B cell (primary cell): ENCODE measurements around the gene TRAFD1. TPM values are rescaled to one million over a fixed set of nuclear protein-coding genes. Genes with fewer than 3 reads are reported as not detected.

Experiments
- ATAC-seq: fragments of 200-7000 bp; cut with Tn5 transposase; one replicate; pipeline ENCODE4 v1.10.0; 2021; ENCODE audit warnings: low read depth, mild to moderate bottlenecking, moderate number of reproducible peaks, moderate library complexity
- CTCF ChIA-PET: fragments of 350-600 bp; sonication (Branson Sonifier 250); formaldehyde crosslinking; loops from one replicate; lab custom pipeline; 2021; ENCODE audit warnings: antibody characterized with exemption, inconsistent platforms; lab: Charles Lee
- POLR2A ChIA-PET: fragments of 350-600 bp; sonication (Branson Sonifier 250); formaldehyde crosslinking; loops from one replicate; lab custom pipeline; 2021; ENCODE audit warnings: antibody characterized with exemption; lab: Charles Lee
- DNase-seq: peaks from one replicate; pipeline ENCODE4 v3.0.0; 2013
- H2AFZ ChIP-seq: 2 replicates; pipeline ENCODE4 v1.6.1; 2012; ENCODE audit warnings: mild to moderate bottlenecking, low read depth, low read length; ENCODE audit not compliant: insufficient read depth, poor library complexity, severe bottlenecking
- H3K27ac ChIP-seq, 2 donors: 1 replicate in 1 of 2; 2 replicates in 1 of 2; pipeline ENCODE4 v1.5.1; 2012 to 2013; ENCODE audit warnings: low read length in 2 of 2, mild to moderate bottlenecking in 2 of 2, moderate library complexity in 1 of 2
- H3K27me3 ChIP-seq, 4 experiments: fragments of 200-600 bp in 1 of 4; sonication (generic) in 1 of 4; replicated peaks in 1 of 4; 1 replicate in 2 of 4; 2 replicates in 2 of 4; pipeline versions ENCODE4 v1.6.1 to v1.7.0; 2013 to 2016; ENCODE audit warnings: low read length in 3 of 4, mild to moderate bottlenecking in 2 of 4, mixed read lengths in 1 of 4, moderate library complexity in 1 of 4; ENCODE audit not compliant: insufficient read depth in 4 of 4, control insufficient read depth in 3 of 4; ENCODE audit errors: control extremely low read depth in 1 of 4
- H3K36me3 ChIP-seq, 2 experiments: replicated peaks in 1 of 2; 1 replicate in 1 of 2; 2 replicates in 1 of 2; pipeline versions ENCODE4 v1.6.1 to v1.7.1; 2013; ENCODE audit warnings: low read length in 1 of 2; ENCODE audit not compliant: insufficient read depth in 2 of 2, control insufficient read depth in 1 of 2; ENCODE audit errors: control extremely low read depth in 1 of 2, extremely low read depth in 1 of 2
- H3K4me1 ChIP-seq, 2 donors: fragments of 200-600 bp in 1 of 2; sonication (generic) in 1 of 2; 1 replicate in 1 of 2; 2 replicates in 1 of 2; pipeline versions ENCODE4 v1.5.1 to v1.6.1; 2013 to 2017; ENCODE audit warnings: low read length in 2 of 2; ENCODE audit not compliant: control insufficient read depth in 2 of 2, insufficient read depth in 2 of 2
- H3K4me2 ChIP-seq: replicated peaks from 2 replicates; pipeline ENCODE3; 2012; ENCODE audit warnings: mild to moderate bottlenecking, low read depth, low read length; ENCODE audit not compliant: poor library complexity, severe bottlenecking
- H3K4me3 ChIP-seq, 5 experiments: fragments of 200-600 bp in 1 of 5; sonication (generic) in 1 of 5; 1 replicate in 3 of 5; 2 replicates in 2 of 5; pipeline versions ENCODE4 v1.5.1 to v1.7.0; 2011 to 2016; ENCODE audit warnings: low read length in 4 of 5, mild to moderate bottlenecking in 4 of 5, low read depth in 2 of 5, control low read depth in 1 of 5, moderate library complexity in 1 of 5; ENCODE audit not compliant: insufficient read depth in 1 of 5; ENCODE audit errors: control extremely low read depth in 1 of 5, extremely low read depth in 1 of 5
- H3K79me2 ChIP-seq: fragments of 200-600 bp; sonication (generic); one replicate; pipeline ENCODE4 v1.6.0; 2016; ENCODE audit warnings: low read length; ENCODE audit not compliant: control insufficient read depth, insufficient read depth
- H3K9ac ChIP-seq: fragments of 200-600 bp; sonication (generic); 2 replicates; pipeline ENCODE4 v1.6.1; 2017; ENCODE audit warnings: mild to moderate bottlenecking, low read length, moderate library complexity
- H3K9me3 ChIP-seq, 3 donors: one replicate each; pipeline versions ENCODE4 v1.6.1 to v1.7.1; 2013; ENCODE audit warnings: low read length in 2 of 3; ENCODE audit not compliant: control insufficient read depth in 2 of 3, insufficient read depth in 1 of 3; ENCODE audit errors: control extremely low read depth in 1 of 3
- H4K20me1 ChIP-seq: 2 replicates; pipeline ENCODE4 v1.6.0; 2012; ENCODE audit warnings: mild to moderate bottlenecking, low read length; ENCODE audit not compliant: insufficient read depth, control insufficient read depth, poor library complexity, severe bottlenecking
- H3K27ac Mint-ChIP-seq: one replicate; pipeline ENCODE4 v1.8.0; 2021; ENCODE audit warnings: mixed read lengths
- H3K27me3 Mint-ChIP-seq: one replicate; pipeline ENCODE4 v1.8.0; 2021; ENCODE audit warnings: mixed read lengths
- H3K4me1 Mint-ChIP-seq: one replicate; pipeline ENCODE4 v1.8.0; 2021; ENCODE audit warnings: mixed read lengths
- H3K4me3 Mint-ChIP-seq: one replicate; pipeline ENCODE4 v1.8.0; 2021; ENCODE audit warnings: mixed read lengths
- H3K9me3 Mint-ChIP-seq: one replicate; pipeline ENCODE4 v1.8.0; 2022; ENCODE audit warnings: mixed read lengths; ENCODE audit not compliant: insufficient read depth
- CTCF ChIP-seq: fragments of 200-600 bp; IDR thresholded peaks from one replicate; pipeline ENCODE4 v1.8.0; 2022; ENCODE audit warnings: antibody characterized with exemption, mild to moderate bottlenecking
- EZH2 ChIP-seq: IDR thresholded peaks from 2 replicates; pipeline ENCODE4 v1.6.1; 2012; ENCODE audit warnings: borderline replicate concordance, low read depth, mild to moderate bottlenecking, moderate library complexity, low read length; ENCODE audit not compliant: insufficient read depth, poor library complexity, severe bottlenecking
- WGBS: methylation state at CpG from one replicate; pipeline ENCODE4 v1.1.5; 2013; ENCODE audit warnings: missing lambda C conversion rate; ENCODE audit not compliant: insufficient coverage; 5-methylcytosine and 5-hydroxymethylcytosine counted together
- intact Hi-C: fragments of 100-400 bp; cut with micrococcal nuclease; formaldehyde crosslinking; loops from one replicate; pipeline ENCODE4 v1.10.0; 2022
- polyA plus RNA-seq: library from polyadenylated mRNA; depleted of rRNA; stranded (reverse); fragments of >200 nt; gene quantifications from 2 replicates; pipeline ENCODE4 v1.2.3, GENCODE V29; 2012
- total RNA-seq, 2 donors: library from RNA; stranded (reverse); fragments of 120-200 nt in 1 of 2; gene quantifications; 1 replicate in 1 of 2; 2 replicates in 1 of 2; pipeline versions ENCODE4 v1.2.3 to v1.2.4, GENCODE V29; 2013 to 2022

The TRAFD1 gene
- total and polyA plus RNA-seq, 2 donors (not counting 1 experiment from before 2014, with no cell fraction given) = 30.9 to 37.7 TPM

DNA sequence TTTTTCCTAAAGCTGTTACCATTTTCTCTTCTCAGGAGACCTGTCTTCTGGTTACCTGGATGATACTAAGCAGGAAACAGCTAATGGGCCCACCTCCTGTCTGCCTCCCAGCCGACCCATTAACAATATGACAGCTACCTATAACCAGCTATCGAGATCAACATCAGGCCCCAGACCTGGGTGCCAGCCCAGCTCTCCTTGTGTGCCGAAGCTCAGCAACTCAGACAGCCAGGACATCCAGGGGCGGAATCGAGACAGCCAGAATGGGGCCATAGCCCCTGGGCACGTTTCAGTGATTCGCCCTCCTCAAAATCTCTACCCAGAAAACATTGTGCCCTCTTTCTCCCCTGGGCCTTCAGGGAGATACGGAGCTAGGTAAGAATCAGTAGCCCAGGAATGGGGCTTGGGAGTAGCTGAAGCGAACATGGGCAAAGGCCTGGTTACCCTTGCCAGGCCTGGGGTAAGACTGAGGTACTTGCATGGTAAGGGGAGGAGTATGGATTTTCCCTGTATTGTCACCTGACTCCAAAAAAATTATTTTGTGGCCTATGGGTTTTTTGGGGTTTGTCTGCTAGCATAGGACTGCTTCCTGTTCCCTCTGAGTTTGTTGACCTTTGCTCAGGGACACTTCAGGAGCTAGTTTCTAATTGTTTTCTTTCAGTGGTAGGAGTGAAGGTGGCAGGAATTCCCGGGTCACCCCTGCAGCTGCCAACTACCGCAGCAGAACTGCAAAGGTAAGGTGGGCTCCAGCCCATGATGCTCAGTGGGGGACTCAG is 26.6 kb downstream of the TRAFD1 start:
- no peaks in the 10 kb centered on the region for H3K79me2 ChIP-seq
- Mint-ChIP-seq H3K9me3 (no peaks in the 10 kb centered on the region), H3K27ac (peak overlapping the region; percentile 28), H3K27me3 (no peaks in the 10 kb centered on the region), H3K4me1 (peaks cover 15% of the 10 kb centered on the region), H3K4me3 (no peak overlapping the region)
- POLR2A ChIA-PET = no interaction called here
- no peak for DNase-seq
- TF ChIP-seq CTCF (no peak), EZH2 (no peak)
- no peak overlapping the region for H3K9ac ChIP-seq
- H3K27ac ChIP-seq = peak overlapping the region in 1 of 2 donors; percentile 49
- no peak overlapping the region for H3K4me3 ChIP-seq
- no peak overlapping the region for H3K4me2 ChIP-seq
- no peak for ATAC-seq
- peaks cover 3 to 13% of the 10 kb centered on the region in 2 donors for H3K4me1 ChIP-seq
- H3K27me3 ChIP-seq = no peaks in the 10 kb centered on the region
- WGBS = 95% methylated on average over 8 of the region's 11 CpGs
- intact Hi-C loops = loop anchor here (10.0 kb wide), 1 partner anchor 207 kb away; no protein-coding TSS in a partner anchor
- H3K36me3 ChIP-seq = peaks cover 6 to 63% of the 10 kb centered on the region in 2 experiments
- H4K20me1 ChIP-seq = no peaks in the 10 kb centered on the region
- H3K9me3 ChIP-seq = peaks cover 0 to 8% (median 0%) of the 10 kb centered on the region in 3 donors
- CTCF ChIA-PET = interaction anchor here (0.6 to 0.9 kb wide), 2 partner anchors 9 to 25 kb away, joined by 3 to 5 read pairs; no protein-coding TSS in a partner anchor
- no peak overlapping the region for H2AFZ ChIP-seq
